Naive thymus-derived CD8-positive, alpha-beta T cell (primary cell): ENCODE measurements around the gene AIG1. TPM values are rescaled to one million over a fixed set of nuclear protein-coding genes. Genes with fewer than 3 reads are reported as not detected.

Source experiments
- ATAC-seq, 2 donors: fragments of 150-1000 bp; cut with Tn5 transposase in 1 of 2; sonication (Bioruptor Pico), chemical (Tn5 transposase) in 1 of 2; 1 replicate in 1 of 2; 2 replicates in 1 of 2; pipeline ENCODE4 v1.10.0; 2021; ENCODE audit warnings: mild to moderate bottlenecking in 2 of 2, moderate library complexity in 2 of 2
- POLR2A ChIA-PET: fragments of 350-600 bp; sonication (Branson Sonifier 250); formaldehyde crosslinking; loops from one replicate; lab custom pipeline; 2021; ENCODE audit warnings: antibody characterized with exemption; lab: Charles Lee
- DNase-seq, 10 donors: peaks; one replicate each; pipeline versions ENCODE4 v3.0.0 to v3.0.0-alpha.2; 2020 to 2022
- H3K27ac Mint-ChIP-seq, 10 donors: one replicate each; pipeline ENCODE4 v1.8.0; 2020 to 2022; ENCODE audit warnings: mild to moderate bottlenecking in 10 of 10, mixed read lengths in 10 of 10, moderate library complexity in 4 of 10, inconsistent platforms in 1 of 10
- H3K27me3 Mint-ChIP-seq, 5 donors: one replicate each; pipeline ENCODE4 v1.8.0; 2021 to 2022; ENCODE audit warnings: mixed read lengths in 5 of 5
- H3K36me3 Mint-ChIP-seq, 3 donors: one replicate each; pipeline ENCODE4 v1.8.0; 2020 to 2022; ENCODE audit warnings: mixed read lengths in 3 of 3, mild to moderate bottlenecking in 2 of 3, inconsistent platforms in 1 of 3
- H3K4me1 Mint-ChIP-seq, 4 donors: one replicate each; pipeline ENCODE4 v1.8.0; 2021 to 2022; ENCODE audit warnings: mixed read lengths in 4 of 4
- H3K4me3 Mint-ChIP-seq, 10 donors: one replicate each; pipeline ENCODE4 v1.8.0; 2020 to 2022; ENCODE audit warnings: mild to moderate bottlenecking in 10 of 10, mixed read lengths in 10 of 10, moderate library complexity in 6 of 10, inconsistent platforms in 1 of 10
- H3K9me3 Mint-ChIP-seq, 9 donors: one replicate each; pipeline ENCODE4 v1.8.0; 2020 to 2022; ENCODE audit warnings: mixed read lengths in 9 of 9, mild to moderate bottlenecking in 3 of 9, inconsistent platforms in 1 of 9, moderate library complexity in 1 of 9
- polyA plus RNA-seq, 3 donors: library from polyadenylated mRNA; unstranded; fragments of 300-500 nt; fragmentation: Illumina TruSeq; gene quantifications; one replicate each; pipeline ENCODE4 v1.2.3, GENCODE V29; 2021
- total RNA-seq, 8 experiments: library from RNA in 2 of 8; stranded (reverse) in 2 of 8; gene quantifications; one replicate each; pipeline ENCODE4 v1.2.3 and lab custom pipeline; 2021 to 2026

Gene AIG1
- total and polyA plus RNA-seq, 5 experiments from 2014 or later, result 10.0 to 19.0 (median 14.5) TPM

DNA sequence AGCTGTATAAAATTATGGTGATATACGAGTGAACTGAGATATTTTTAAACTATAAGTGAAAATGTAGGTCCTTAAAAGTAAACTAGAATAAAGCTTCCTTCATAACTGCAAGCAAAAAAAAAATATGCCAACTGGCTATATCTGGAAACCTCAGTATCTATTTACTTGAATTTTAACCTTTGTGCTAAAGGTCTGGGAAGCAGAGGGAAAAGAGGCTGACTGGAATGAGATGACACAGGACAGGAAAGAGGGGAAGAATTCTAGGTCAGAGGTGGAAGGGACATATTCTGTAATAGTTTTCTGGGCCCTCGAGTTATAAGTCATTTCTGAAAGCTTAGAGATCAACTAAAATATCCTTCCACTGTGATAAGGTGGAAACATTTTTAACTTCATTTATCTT is 46.8 kb downstream of the AIG1 start:
- H3K36me3 Mint-ChIP-seq, result peaks cover 0 to 5% (median 3%) of the 10 kb centered on the region in 3 donors
- peaks cover 0 to 4% (median 2%) of the 10 kb centered on the region in 4 donors for H3K4me1 Mint-ChIP-seq
- DNase-seq (no peak), ATAC-seq (no peak)
- H3K27me3 Mint-ChIP-seq, result no peaks in the 10 kb centered on the region
- H3K9me3 Mint-ChIP-seq, result no peaks in the 10 kb centered on the region
- POLR2A ChIA-PET, result interaction anchor here (1.7 kb wide), 1 partner anchor 10 kb away, joined by 5 read pairs; no protein-coding TSS in a partner anchor
- H3K27ac Mint-ChIP-seq, result peak overlapping the region in 1 of 10 donors; percentile 6
- no peak overlapping the region for H3K4me3 Mint-ChIP-seq

- Mint-ChIP-seq H3K4me3 (no peak overlapping the region), H3K9me3 (no peaks in the 10 kb centered on the region), H3K4me1 (peaks cover 0 to 4% (median 2%) of the 10 kb centered on the region in 4 donors), H3K36me3 (peaks cover 0 to 3% (median 3%) of the 10 kb centered on the region in 3 donors), H3K27me3 (no peaks in the 10 kb centered on the region), H3K27ac (no peak overlapping the region)
- POLR2A ChIA-PET, result no interaction called here
- ATAC-seq (no peak), DNase-seq (no peak)
Measured at GRCh38 chr6:143107911-143108761, 47.4 kb downstream of the AIG1 start.

DNA sequence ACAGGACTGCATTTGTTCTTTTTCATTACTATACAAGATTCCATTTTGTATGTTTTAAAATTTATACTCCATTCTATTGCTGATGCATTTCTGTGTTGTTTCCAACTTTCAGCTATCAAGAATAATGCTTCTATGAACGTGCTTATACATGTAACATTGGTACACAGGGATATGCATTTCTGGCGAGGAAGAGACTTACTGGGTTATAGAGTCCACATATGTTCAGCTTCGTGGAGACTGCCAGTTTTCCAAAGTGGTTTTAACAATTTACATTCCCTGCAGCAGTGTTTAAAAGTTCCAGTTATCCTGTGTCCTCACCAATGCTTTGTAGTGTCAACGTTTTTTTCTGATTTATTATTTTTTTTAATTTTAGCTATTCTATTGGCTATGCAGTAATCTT is 48.5 kb downstream of the AIG1 start:
- Mint-ChIP-seq H3K27ac (no peak overlapping the region), H3K4me1 (peaks cover 0 to 4% (median 2%) of the 10 kb centered on the region in 4 donors), H3K27me3 (no peaks in the 10 kb centered on the region), H3K9me3 (no peaks in the 10 kb centered on the region), H3K36me3 (peaks cover 0 to 3% (median 3%) of the 10 kb centered on the region in 3 donors), H3K4me3 (no peak overlapping the region)
- POLR2A ChIA-PET, result no interaction called here
- no peak for ATAC-seq
- DNase-seq, result no peak

DNA sequence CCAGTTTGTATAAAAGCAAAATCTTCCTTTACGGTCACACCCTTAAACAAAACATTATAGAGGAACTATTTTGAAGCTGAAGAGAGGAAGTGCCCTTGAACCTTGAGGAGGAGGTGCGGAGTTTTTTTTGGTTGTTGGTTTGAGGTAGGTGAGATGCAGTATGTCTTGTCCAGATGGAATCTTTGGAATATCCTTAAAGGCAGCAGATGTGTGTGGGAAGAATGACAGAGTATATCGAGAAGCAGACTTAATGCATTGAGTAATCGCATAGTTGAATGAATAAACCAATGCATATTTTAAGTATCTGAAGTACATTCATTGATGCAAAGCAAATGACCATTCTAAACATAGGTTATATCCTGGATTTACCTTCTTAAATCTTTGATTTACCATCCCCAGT is 49.9 kb downstream of the AIG1 start:
- Mint-ChIP-seq H3K36me3 (peaks cover 0 to 4% (median 3%) of the 10 kb centered on the region in 3 donors), H3K4me3 (no peak overlapping the region), H3K27me3 (no peaks in the 10 kb centered on the region), H3K4me1 (peaks cover 0 to 4% (median 2%) of the 10 kb centered on the region in 4 donors), H3K9me3 (no peaks in the 10 kb centered on the region), H3K27ac (no peak overlapping the region)
- DNase-seq (no peak), ATAC-seq (no peak)
- POLR2A ChIA-PET, result no interaction called here

- Mint-ChIP-seq H3K36me3 (peaks cover 2 to 4% (median 3%) of the 10 kb centered on the region in 3 donors), H3K27ac (no peak overlapping the region), H3K9me3 (no peaks in the 10 kb centered on the region), H3K27me3 (no peaks in the 10 kb centered on the region), H3K4me1 (peaks cover 0 to 4% (median 2%) of the 10 kb centered on the region in 4 donors), H3K4me3 (no peak overlapping the region)
- POLR2A ChIA-PET, result no interaction called here
- DNase-seq (no peak), ATAC-seq (no peak)
Measured at GRCh38 chr6:143110996-143111395, 50.3 kb downstream of the AIG1 start.

- Mint-ChIP-seq H3K27me3 (no peaks in the 10 kb centered on the region), H3K36me3 (peaks cover 3 to 7% (median 4%) of the 10 kb centered on the region in 3 donors), H3K27ac (no peak overlapping the region), H3K9me3 (no peaks in the 10 kb centered on the region), H3K4me3 (no peak overlapping the region), H3K4me1 (peaks cover 0 to 5% (median 2%) of the 10 kb centered on the region in 4 donors)
- ATAC-seq, result no peak
- POLR2A ChIA-PET, result no interaction called here
- no peak for DNase-seq
Measured at GRCh38 chr6:143111443-143111842, 50.8 kb downstream of the AIG1 start.

- POLR2A ChIA-PET, result no interaction called here
- H3K27ac Mint-ChIP-seq, result no peak overlapping the region
- no peak for DNase-seq
- no peaks in the 10 kb centered on the region for H3K27me3 Mint-ChIP-seq
- H3K36me3 Mint-ChIP-seq, result peaks cover 3 to 10% (median 4%) of the 10 kb centered on the region in 3 donors
- H3K9me3 Mint-ChIP-seq, result no peaks in the 10 kb centered on the region
- H3K4me1 Mint-ChIP-seq, result peaks cover 0 to 8% (median 2%) of the 10 kb centered on the region in 4 donors
- H3K4me3 Mint-ChIP-seq, result no peak overlapping the region
- no peak for ATAC-seq
Measured at GRCh38 chr6:143112084-143112768, 51.5 kb downstream of the AIG1 start.

GRCh38 chr6:143112837-143113236 is 52.1 kb downstream of the AIG1 start:
- ATAC-seq (no peak), DNase-seq (no peak)
- Mint-ChIP-seq H3K36me3 (peaks cover 3 to 12% (median 5%) of the 10 kb centered on the region in 3 donors), H3K27ac (no peak overlapping the region), H3K9me3 (no peaks in the 10 kb centered on the region), H3K4me1 (peaks cover 0 to 8% (median 2%) of the 10 kb centered on the region in 4 donors), H3K27me3 (no peaks in the 10 kb centered on the region), H3K4me3 (no peak overlapping the region)
- POLR2A ChIA-PET, result no interaction called here

- H3K4me3 Mint-ChIP-seq, result no peak overlapping the region
- no peak for DNase-seq
- POLR2A ChIA-PET, result no interaction called here
- H3K36me3 Mint-ChIP-seq, result peaks cover 3 to 21% (median 9%) of the 10 kb centered on the region in 3 donors
- ATAC-seq, result no peak
- no peaks in the 10 kb centered on the region for H3K27me3 Mint-ChIP-seq
- no peak overlapping the region for H3K27ac Mint-ChIP-seq
- peaks cover 0 to 8% (median 0%) of the 10 kb centered on the region in 4 donors for H3K4me1 Mint-ChIP-seq
- peaks cover 0 to 14% (median 6%) of the 10 kb centered on the region in 9 donors for H3K9me3 Mint-ChIP-seq
Measured at GRCh38 chr6:143115728-143116127, 55.0 kb downstream of the AIG1 start.

DNA sequence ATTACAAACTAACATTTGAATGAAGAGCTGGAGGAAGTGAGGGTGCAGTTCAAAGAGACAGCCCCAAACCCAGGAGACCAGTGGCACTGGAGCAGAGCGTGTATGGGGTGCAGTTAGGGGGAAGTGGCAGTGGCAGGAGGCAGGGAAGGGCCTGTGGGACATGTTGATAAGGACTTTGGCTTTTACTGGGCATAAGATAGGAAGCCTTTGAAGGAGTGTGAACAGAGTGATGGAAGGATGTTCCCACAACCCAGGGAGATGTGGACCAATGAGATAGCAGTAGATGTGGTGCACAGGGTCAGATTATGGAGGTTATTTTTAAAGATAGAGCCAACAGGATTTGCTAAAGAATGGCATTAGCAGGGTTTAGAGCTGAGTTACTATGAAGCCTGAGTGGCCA is 56.4 kb downstream of the AIG1 start:
- H3K4me1 Mint-ChIP-seq, result peaks cover 0 to 4% (median 0%) of the 10 kb centered on the region in 4 donors
- peaks cover 0 to 29% (median 16%) of the 10 kb centered on the region in 3 donors for H3K36me3 Mint-ChIP-seq
- POLR2A ChIA-PET, result no interaction called here
- H3K27me3 Mint-ChIP-seq, result no peaks in the 10 kb centered on the region
- H3K9me3 Mint-ChIP-seq, result peaks cover 0 to 23% (median 9%) of the 10 kb centered on the region in 9 donors
- H3K27ac Mint-ChIP-seq, result no peak overlapping the region
- DNase-seq, result no peak
- ATAC-seq, result no peak
- H3K4me3 Mint-ChIP-seq, result no peak overlapping the region

GRCh38 chr6:143119260-143119659 is 58.6 kb downstream of the AIG1 start:
- Mint-ChIP-seq H3K9me3 (peaks cover 0 to 23% (median 9%) of the 10 kb centered on the region in 9 donors), H3K27ac (no peak overlapping the region), H3K4me3 (no peak overlapping the region), H3K4me1 (peaks cover 0 to 4% (median 0%) of the 10 kb centered on the region in 4 donors), H3K27me3 (no peaks in the 10 kb centered on the region), H3K36me3 (peaks cover 0 to 29% (median 15%) of the 10 kb centered on the region in 3 donors)
- no peak for DNase-seq
- ATAC-seq, result no peak
- POLR2A ChIA-PET, result no interaction called here

GRCh38 chr6:143123081-143123480 is 62.4 kb downstream of the AIG1 start:
- POLR2A ChIA-PET, result no interaction called here
- Mint-ChIP-seq H3K4me1 (no peaks in the 10 kb centered on the region), H3K9me3 (peaks cover 0 to 23% (median 9%) of the 10 kb centered on the region in 9 donors), H3K36me3 (peaks cover 0 to 21% (median 17%) of the 10 kb centered on the region in 3 donors), H3K4me3 (no peak overlapping the region), H3K27ac (no peak overlapping the region), H3K27me3 (no peaks in the 10 kb centered on the region)
- ATAC-seq (no peak), DNase-seq (no peak)

DNA sequence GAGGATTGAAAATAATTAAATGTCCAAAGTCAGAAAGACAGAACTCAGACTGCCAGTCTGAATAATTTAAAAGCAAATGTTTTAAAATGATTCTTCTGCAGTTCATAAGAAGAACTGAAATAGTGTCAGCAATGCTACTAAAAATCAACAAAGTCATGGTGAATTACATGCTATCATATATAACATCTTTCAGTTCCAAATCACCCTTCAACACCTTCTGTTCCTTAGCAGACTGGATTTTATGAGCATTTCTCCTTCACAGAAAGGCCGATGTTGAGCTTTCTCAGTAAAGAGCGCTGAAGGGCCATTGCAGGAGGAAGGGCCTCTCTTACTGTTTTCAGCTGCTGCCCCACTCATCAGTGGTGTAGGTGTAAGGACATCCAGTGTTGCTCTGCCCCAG is 63.3 kb downstream of the AIG1 start:
- no peak overlapping the region for H3K4me3 Mint-ChIP-seq
- no peak for DNase-seq
- peaks cover 0 to 25% (median 19%) of the 10 kb centered on the region in 3 donors for H3K36me3 Mint-ChIP-seq
- POLR2A ChIA-PET, result no interaction called here
- H3K4me1 Mint-ChIP-seq, result no peaks in the 10 kb centered on the region
- H3K27ac Mint-ChIP-seq, result no peak overlapping the region
- H3K9me3 Mint-ChIP-seq, result peaks cover 0 to 23% (median 9%) of the 10 kb centered on the region in 9 donors
- H3K27me3 Mint-ChIP-seq, result no peaks in the 10 kb centered on the region
- no peak for ATAC-seq
